Stimulated activated CD8-positive, alpha-beta memory T cell treated with anti-CD3 and anti-CD28 coated beads, Interleukin-4, amount 100 ng/mL, for 4 hours (primary cell): ENCODE measurements around the gene SLC6A18.

Experiments used
- DNase-seq, 2 donors: peaks; one replicate each; pipeline ENCODE4 v3.0.0-alpha.2; 2020; ENCODE audit warnings: low read depth in 2 of 2, low spot score in 1 of 2

SLC6A18 gene

DNA sequence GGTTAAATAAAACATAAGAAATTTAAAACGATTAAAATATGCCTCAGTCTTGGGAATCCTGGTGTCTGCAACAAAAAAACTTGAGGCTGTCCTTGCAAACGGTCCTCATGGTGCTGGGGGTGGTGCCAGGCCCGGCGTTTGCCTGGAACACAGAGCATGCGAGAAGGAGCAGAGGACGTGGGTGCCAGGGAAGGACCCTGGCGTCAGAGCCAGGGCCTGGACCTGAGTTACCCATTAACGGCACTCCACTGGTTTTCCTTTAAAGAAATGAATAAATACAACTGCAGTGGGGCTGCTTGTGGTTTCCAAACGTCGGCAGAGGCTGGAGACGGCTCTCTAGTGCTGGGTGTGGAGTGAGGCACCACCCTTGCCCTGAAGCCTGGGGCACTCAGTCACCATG is at the start of gene SLC6A18:
Gene SLC6A18, plus strand, starts transcription at position 301 of the 400 bp plus-strand sequence. Its CDS starts 97 bp downstream, at position 398.
- no peak for DNase-seq

DNA sequence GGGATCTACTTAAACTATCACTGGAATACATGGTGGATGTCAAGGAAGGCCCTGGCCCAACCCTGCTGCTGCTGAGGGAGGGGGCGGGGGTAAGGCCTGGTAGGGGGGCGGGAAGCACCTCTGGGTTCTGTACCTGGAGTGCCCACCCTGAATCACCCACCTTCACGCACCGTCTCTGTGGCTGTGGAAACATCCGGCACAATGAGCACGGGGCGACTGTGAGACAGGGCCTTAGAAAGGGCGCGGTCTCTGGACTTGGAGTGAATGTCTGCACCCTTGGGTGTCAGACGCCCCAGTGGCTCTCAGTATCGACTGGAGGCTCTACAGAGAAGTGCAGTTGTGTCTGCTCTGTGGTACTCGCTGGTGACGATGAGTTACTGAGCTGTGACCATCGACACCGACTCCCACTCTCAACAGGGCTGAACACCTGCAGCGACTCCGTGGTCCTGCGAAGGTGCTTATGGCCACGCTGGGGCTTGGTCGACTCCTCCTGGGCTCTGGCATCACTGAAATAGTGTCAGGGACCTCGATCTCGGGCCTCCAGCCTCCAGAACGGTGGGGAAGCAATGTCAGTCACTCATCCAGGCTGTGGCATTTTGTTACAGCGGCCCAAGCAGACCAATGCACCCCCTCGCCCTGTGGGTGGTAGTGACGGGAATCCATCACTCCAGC is 49.2 kb upstream of the SLC6A18 start:
- DNase-seq: no peak

- DNase-seq: no peak
These were observed 48.4 kb upstream of the SLC6A18 start for GRCh38 chr5:1176473-1177391.

DNA sequence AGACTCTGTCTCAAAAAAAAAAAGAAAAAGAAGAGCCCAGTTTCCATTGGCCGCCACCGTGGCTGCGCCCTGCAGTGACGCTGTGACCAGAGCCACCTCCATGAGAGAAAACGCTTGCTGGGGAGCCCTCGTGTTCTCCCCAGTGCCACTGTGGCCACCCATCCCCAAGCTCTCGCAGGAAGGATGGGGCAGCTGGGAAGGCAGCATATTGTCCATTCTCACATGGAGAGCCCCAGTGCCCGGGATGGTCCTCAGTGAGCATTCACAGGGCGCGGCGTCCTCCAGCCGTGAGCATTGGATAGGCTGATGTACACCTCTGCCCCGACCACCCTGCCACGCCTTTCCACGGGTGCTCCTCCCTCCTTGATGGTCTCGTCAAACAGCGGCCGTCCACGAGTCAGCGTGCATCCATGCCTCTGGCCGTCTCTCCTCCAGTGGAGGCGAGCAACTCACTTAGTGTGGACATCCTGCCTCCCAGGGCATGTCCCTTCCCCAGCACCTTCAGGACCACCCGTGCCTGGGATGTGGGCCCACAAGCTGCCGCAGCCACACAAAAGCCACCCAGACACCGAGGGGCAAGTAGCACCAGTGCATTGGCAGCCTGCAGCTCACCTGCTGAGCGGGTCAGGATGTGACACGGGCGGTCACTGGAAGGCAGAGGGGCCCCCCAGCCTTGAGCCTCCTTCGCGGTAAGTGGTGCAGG is 47.2 kb upstream of the SLC6A18 start:
- DNase-seq: no peak

GRCh38 chr5:1178529-1179382 is 46.4 kb upstream of the SLC6A18 start:
- DNase-seq: no peak

DNA sequence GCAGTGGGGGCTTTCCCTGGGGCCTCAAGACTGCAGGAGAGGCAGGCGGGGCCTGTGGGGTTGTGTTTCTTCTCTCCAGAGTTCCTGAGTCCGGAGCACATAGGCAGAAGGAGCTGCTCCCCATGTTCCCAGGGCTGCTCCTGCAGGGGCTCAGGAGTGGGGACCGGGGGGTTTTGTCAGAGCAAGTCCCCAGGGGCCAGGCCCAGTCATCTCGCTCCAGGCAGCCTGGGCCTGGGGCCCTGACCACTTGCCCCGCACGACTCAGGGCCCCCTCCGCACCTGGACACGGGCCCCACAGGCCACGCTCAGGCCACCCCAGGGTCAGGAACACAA is 45.8 kb upstream of the SLC6A18 start:
- DNase-seq: no peak

- no peak for DNase-seq
These were observed 45.1 kb upstream of the SLC6A18 start for GRCh38 chr5:1180096-1180495.

DNA sequence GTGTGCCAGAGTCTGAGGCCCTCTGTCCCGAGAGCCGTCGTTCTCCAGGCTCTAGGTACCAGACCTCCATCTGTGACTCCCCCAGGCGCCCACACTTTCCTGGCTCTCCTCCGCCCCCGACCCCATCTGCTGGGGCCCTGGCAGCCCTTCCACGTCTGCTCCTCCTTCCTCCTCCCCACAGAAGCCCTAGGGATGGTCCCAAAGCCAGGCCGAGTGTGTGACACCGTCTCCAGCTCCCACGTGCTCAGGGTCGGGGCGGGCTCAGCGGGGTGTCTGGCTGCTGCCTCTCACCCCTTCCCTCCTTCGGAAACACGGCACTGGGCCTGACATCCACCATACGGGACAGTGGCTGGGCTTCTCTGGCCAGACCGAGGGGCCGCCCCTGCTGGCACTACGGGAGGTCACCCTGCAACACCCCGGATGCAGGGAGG is 44.3 kb upstream of the SLC6A18 start:
- no peak for DNase-seq

DNA sequence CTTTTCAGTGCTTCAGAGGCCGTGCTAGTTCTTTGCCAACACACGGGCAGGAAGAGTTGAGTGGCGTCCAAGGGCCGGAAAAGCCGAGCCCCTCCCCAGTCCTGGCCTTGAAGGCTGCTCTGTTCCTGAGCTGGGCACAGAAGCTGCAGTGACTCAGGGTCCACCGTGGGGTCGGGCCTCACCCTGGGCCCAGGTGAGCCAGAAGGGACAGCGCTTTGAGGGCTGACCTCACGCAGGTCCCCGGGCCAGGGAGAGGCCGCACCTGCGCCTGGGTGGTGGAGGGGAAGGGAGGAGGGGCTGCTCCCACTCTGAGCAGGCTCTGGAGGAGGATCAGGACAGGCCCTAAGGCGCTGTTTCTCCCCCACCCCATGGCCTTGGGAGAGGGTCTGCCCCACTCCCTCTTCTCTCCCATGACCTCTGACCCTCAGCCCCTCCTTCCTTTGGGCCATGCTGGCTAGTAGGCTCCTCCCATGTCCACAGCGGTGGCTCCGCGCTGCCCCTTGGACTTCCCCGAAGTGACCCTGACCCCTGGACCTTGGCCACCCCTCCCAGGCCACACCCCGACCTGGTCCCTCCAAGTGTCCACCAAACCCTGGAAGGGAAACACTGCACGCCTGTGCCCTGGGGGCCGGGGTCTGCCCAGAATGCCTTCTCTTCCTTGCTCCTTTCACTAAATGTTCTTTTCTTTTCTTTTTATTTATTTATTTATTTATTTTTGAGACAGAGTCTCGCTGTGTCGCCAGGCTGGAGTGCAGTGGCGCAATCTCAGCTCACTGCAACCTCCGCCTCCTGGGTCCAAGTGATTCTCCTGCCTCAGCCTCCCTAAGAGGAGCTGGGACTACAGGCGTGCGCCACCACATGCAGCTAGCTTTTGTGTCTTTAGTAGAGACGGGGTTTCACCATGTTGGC is 43.5 kb upstream of the SLC6A18 start:
- DNase-seq: no peak

DNA sequence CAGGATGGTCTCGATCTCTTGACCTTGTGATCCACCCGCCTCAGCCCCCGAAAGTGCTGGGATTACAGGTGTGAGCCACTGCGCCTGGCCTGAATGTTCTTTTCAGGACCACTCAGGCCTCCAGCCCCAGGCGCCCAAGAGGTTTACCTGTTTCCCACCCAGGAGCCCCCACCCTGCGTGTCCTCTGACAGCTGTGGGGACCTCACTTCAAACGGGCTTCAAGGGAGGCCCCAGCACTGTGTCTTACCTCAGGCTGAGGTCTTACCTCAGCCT is 42.9 kb upstream of the SLC6A18 start:
- no peak for DNase-seq

GRCh38 chr5:1182633-1183423 is 42.4 kb upstream of the SLC6A18 start:
- no peak for DNase-seq

DNA sequence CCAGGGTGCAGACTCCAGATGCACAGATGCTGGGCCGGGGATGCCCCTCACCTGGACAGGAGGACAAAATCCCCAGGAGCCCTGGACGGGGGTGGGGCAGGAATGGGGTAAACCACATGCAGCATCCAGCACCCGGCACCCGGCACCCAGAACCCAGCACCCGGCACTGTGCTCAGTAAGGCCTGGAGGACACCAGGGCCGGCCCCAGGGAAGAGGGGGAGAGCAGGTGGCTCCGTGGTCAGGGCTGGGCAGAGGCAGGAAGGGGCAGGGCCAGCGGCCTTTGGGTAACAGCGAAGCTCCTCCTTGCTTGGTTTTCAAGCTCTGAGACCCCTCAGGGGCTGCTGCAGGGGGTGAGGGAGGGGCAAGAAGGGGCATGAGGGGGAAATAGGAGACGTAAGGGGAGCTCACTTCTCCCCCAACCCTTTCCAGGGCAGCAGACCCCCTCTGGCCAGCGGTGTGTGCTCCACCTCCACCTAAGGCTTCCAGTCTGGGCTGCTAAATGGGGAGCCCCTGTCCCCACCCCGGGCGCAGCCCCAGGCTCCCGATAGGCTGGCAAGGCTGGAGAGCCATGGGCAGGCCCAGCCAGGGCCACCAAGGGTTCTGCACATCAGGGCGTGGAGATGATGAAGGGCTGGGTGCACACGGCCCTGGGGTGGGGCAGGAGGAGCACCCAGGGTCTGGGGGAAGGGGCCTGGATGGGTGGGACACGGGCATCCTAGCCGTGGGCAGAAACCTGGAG is 41.6 kb upstream of the SLC6A18 start:
- DNase-seq: no peak

GRCh38 chr5:1184163-1184470 is 41.1 kb upstream of the SLC6A18 start:
- DNase-seq: no peak

- DNase-seq: no peak
These were observed 40.7 kb upstream of the SLC6A18 start for GRCh38 chr5:1184481-1184880.

GRCh38 chr5:1185038-1185627 is 40.0 kb upstream of the SLC6A18 start:
- DNase-seq: no peak

- DNase-seq: no peak
These were observed 39.4 kb upstream of the SLC6A18 start for GRCh38 chr5:1185629-1186350.

DNA sequence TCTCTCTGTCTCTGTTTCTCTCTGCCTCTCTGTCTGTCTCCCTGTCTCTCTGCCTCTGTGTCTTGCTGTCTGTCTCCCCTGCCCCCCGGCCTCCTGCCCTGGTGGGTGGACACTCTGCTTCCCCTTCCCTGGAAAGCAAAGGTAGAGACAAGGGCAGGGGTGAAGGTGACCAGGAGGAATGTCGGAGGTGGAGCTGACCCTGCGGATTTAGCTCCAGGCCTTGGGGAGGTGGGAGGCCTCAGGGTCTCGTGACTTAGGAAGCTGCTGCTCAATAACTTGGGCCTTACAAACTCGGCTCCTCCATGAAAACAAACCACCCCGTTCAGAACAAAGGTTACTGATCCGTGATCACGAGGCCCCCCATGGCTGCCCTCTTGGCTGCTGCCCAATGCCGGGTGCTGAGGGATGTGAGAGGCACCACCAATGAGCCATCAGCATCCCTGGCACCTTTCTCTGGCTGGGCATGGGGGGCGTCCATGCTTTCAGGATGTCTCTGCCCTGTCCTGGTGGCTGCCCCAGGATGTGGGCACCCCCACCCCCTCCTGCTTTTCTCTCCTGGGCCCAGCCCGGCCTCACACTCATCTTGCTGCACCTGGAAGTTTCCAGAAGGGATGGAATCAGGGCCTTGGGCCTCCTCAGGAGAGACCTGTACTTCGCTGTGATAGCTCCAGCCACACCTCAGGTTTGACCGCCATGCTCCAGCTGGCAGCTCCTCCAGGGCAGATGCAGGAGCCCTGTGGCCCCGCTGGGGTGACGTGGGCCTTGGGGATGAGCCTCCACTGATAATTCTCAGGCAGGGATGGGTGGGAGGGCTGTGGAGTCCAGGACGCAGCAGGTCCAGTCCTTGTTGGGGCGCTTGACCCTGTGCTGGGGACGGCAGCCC is 38.6 kb upstream of the SLC6A18 start:
- DNase-seq: no peak
